Measurements from ENCODE around the gene PLCB1. TPM values are rescaled to one million over a fixed set of nuclear protein-coding genes. Genes with fewer than 3 reads are reported as not detected.

PLCB1 gene
- total RNA-seq (2013; cell fraction: nucleolus; rRNA removed), result 70.7 and 70.9 TPM in 2 replicates
- total RNA-seq (2014; rRNA removed) (0.23 and 0.76 TPM in 2 replicates), total RNA-seq (2014; rRNA removed; fragmentation: Illumina TruSeq; extraction: Trizol) (0.09 and 0.27 TPM in 2 replicates), total RNA-seq (2021) (0.36 and 0.48 TPM in 2 replicates), polyA plus RNA-seq (2011; rRNA removed) (5.3 and 7.7 TPM in 2 replicates), polyA plus RNA-seq (2014; fragmentation: Illumina TruSeq; extraction: Trizol) (0.06 and 0.12 TPM in 2 replicates), polyA plus RNA-seq (2014; fragmentation: Nextera tagmentation; extraction: Ambion mirVana) (under 1 TPM in 1 of 2 experiments, not detected in 1; 0.05 TPM), polyA plus RNA-seq (2014; rRNA removed) (0.06 and 0.17 TPM in 2 replicates), polyA plus RNA-seq (2016; fragmentation: Nextera tagmentation; extraction: Ambion mirVana) (under 1 TPM; 0.10 to 0.16 TPM), polyA minus RNA-seq (2011; rRNA and poly(A)+ RNA removed) (16.2 and 18.2 TPM in 2 replicates), Bru-seq, nascent RNA (percentile 50 among the genes with signal in this experiment), BruChase-seq, experiment 1, labeled RNA remaining after a 6-hour chase (percentile 44 among the genes with signal in this experiment), BruChase-seq, experiment 2, labeled RNA remaining after a 2-hour chase (percentile 49 among the genes with signal in this experiment)
- 0.25 TPM for polyA plus RNA-seq (2011; ENCODE audit: low read depth)
- 2.3 and 2.9 TPM in 2 replicates for polyA plus RNA-seq (2011; cell fraction: cytosol; rRNA removed)
- polyA plus RNA-seq (2011; cell fraction: nucleus; rRNA removed), result 6.1 and 6.2 TPM in 2 replicates
- polyA plus RNA-seq (2012), result 0.08 TPM in 1 of 2 replicates, not detected in the other
- polyA minus RNA-seq (2011; cell fraction: cytosol; rRNA and poly(A)+ RNA removed), result 1.9 and 4.2 TPM in 2 replicates
- polyA minus RNA-seq (2011; cell fraction: nucleus; rRNA and poly(A)+ RNA removed), result 38.3 and 61.8 TPM in 2 replicates
- long read RNA-seq, experiment 1, result 0 reads
- long read RNA-seq, experiment 2, partial matches to known transcripts, result 0 of 5 reads
- long read RNA-seq, experiment 2, other reads (novel, unspliced or antisense), result 5 of 5 reads

GRCh38 chr20:8131598-8132483 is at the start of gene PLCB1:
PLCB1 (plus strand) TSS chr20:8132266; CDS start chr20:8132652, 386 bp downstream.
- ChIA-PET RAD21 (ENCODE audit: unreplicated experiment) (interaction anchor here (0.7 to 2.1 kb wide), 4 partner anchors 195 to 591 kb away, joined by 5 to 9 read pairs (median 5); no protein-coding TSS in a partner anchor), POLR2A (no interaction called here), CTCF (interaction anchor here (0.6 to 3.0 kb wide), 10 partner anchors 13 to 590 kb away, joined by 3 to 38 read pairs (median 4); no protein-coding TSS in a partner anchor), SMC1A (ENCODE audit: uncharacterized antibody, unreplicated experiment) (interaction anchor here (0.6 to 2.0 kb wide), 5 partner anchors 195 to 1378 kb away, joined by 3 to 14 read pairs (median 5); no protein-coding TSS in a partner anchor)
- no peak within 1 kb of the TSS for H2AFZ ChIP-seq (ENCODE audit: control insufficient read depth, low read depth, low read length)
- FAIRE-seq (no peak), ATAC-seq (peak; percentile 95), DNase-seq (ENCODE audit: low read depth, low spot score) (no peak)
- in situ Hi-C loops (cut with MboI) (loop anchor here (10.0 kb wide), 1 partner anchor 253 kb away; no protein-coding TSS in a partner anchor), intact Hi-C loops (cut with micrococcal nuclease; ENCODE audit: unreplicated experiment) (loop anchor here (1.0 to 5.0 kb wide), 7 partner anchors 75 to 589 kb away; no protein-coding TSS in a partner anchor)
- no peak within 1 kb of the TSS for H3K27ac ChIP-seq (ENCODE audit: control insufficient read depth, insufficient read depth)
- BruUV-seq (replicated peaks), result no TSS peak
- WGBS (ENCODE audit: insufficient coverage, insufficient replicate concordance, low lambda C conversion rate, missing lambda C conversion rate), result 2% methylated on average over 39 of the region's 65 CpGs
- no peaks in the 10 kb centered on the region for H3K79me2 ChIP-seq (ENCODE audit: control insufficient read depth, insufficient read depth, low read length)
- no peaks in the 10 kb centered on the region for H4K20me1 ChIP-seq (ENCODE audit: control insufficient read depth, insufficient read depth)
- peaks cover 5 to 10% of the 10 kb centered on the region in 2 experiments for H3K27me3 ChIP-seq (replicated peaks in 1 of 2; ENCODE audit: control insufficient read depth in 2 of 2, insufficient read depth in 2 of 2, low read length in 1 of 2)
- H3K4me1 ChIP-seq (ENCODE audit: control insufficient read depth, insufficient read depth, low read length), result peaks cover 10% of the 10 kb centered on the region; the same call in 1 of the 2 replicates
- no peak within 1 kb of the TSS for H3K9ac ChIP-seq (ENCODE audit: control insufficient read depth, insufficient read depth, low read length)
- peak within 1 kb of the TSS; percentile 55; the same call in 1 of the 2 replicates for H3K4me2 ChIP-seq (ENCODE audit: control insufficient read depth, insufficient read depth)
- H3K36me3 ChIP-seq (ENCODE audit: control insufficient read depth in 2 of 2, insufficient read depth in 2 of 2, low read length in 1 of 2), result no peaks in the 10 kb centered on the region
- H3K9me3 ChIP-seq (replicated peaks; ENCODE audit: control insufficient read depth, insufficient read depth, low read length), result no peaks in the 10 kb centered on the region
- peak within 1 kb of the TSS; percentile 41; the same call in 1 of the 2 replicates for H3K4me3 ChIP-seq
- TF ChIP-seq EGR1 (IDR thresholded peaks at IDR 0.05; ENCODE audit: borderline replicate concordance in 1 of 2, low read depth in 2 of 2, low read length in 2 of 2) (no peak), NFYA (IDR thresholded peaks at IDR 0.05; ENCODE audit: borderline replicate concordance, low read depth, low read length) (no peak), KAT2A (conservative IDR thresholded peaks at IDR 0.05; ENCODE audit: control insufficient read depth, low read depth, low read length) (no peak), CHD4 (IDR thresholded peaks at IDR 0.05) (no peak), USF1 (IDR thresholded peaks at IDR 0.05; ENCODE audit: borderline replicate concordance, extremely low read length, insufficient read depth, low read depth, low read length) (no peak), CREM (IDR thresholded peaks at IDR 0.05; ENCODE audit: low read depth) (no peak), POU2F2 (IDR thresholded peaks at IDR 0.05; ENCODE audit: borderline replicate concordance, low read depth, low read length) (no peak), RBBP5 (conservative IDR thresholded peaks at IDR 0.05) (no peak), IRF4 (IDR thresholded peaks at IDR 0.05; ENCODE audit: low read depth, low read length) (peak; percentile 6; the same call in 1 of the 2 replicates), MTA3 (IDR thresholded peaks at IDR 0.05; ENCODE audit: borderline replicate concordance, low read length) (no peak), POLR2A (IDR thresholded peaks at IDR 0.05; ENCODE audit: low read depth, low read length) (no peak), STAT1 (conservative IDR thresholded peaks at IDR 0.05) (no peak), TAF1 (IDR thresholded peaks at IDR 0.05; ENCODE audit: borderline replicate concordance, low read depth, low read length) (no peak), NR2C2 (IDR thresholded peaks at IDR 0.05; ENCODE audit: borderline replicate concordance, control insufficient read depth, insufficient read length, low read depth) (no peak), SREBF1 (IDR thresholded peaks at IDR 0.05; ENCODE audit: low read length) (no peak), ATF7 (IDR thresholded peaks at IDR 0.05; ENCODE audit: low read depth) (no peak), ASH2L (IDR thresholded peaks at IDR 0.05; ENCODE audit: borderline replicate concordance, low read depth) (no peak), NR2C1 (IDR thresholded peaks at IDR 0.05) (no peak), SPI1 (IDR thresholded peaks at IDR 0.05; ENCODE audit: borderline replicate concordance, insufficient read depth, low read depth, low read length) (no peak), SMAD5 (IDR thresholded peaks at IDR 0.05; ENCODE audit: low read depth) (no peak), ZNF622 (IDR thresholded peaks at IDR 0.05) (no peak)
